Activated CD8-positive, alpha-beta memory T cell treated with anti-CD3 and anti-CD28 coated beads, Interleukin-2, amount 50 U/mL, for 1 hour (primary cell): ENCODE data around the gene PTPRE.

Experiments used
- DNase-seq: peaks from one replicate; pipeline ENCODE4 v3.0.0-alpha.2; 2020; ENCODE audit errors: extremely low read depth

Gene PTPRE

DNA sequence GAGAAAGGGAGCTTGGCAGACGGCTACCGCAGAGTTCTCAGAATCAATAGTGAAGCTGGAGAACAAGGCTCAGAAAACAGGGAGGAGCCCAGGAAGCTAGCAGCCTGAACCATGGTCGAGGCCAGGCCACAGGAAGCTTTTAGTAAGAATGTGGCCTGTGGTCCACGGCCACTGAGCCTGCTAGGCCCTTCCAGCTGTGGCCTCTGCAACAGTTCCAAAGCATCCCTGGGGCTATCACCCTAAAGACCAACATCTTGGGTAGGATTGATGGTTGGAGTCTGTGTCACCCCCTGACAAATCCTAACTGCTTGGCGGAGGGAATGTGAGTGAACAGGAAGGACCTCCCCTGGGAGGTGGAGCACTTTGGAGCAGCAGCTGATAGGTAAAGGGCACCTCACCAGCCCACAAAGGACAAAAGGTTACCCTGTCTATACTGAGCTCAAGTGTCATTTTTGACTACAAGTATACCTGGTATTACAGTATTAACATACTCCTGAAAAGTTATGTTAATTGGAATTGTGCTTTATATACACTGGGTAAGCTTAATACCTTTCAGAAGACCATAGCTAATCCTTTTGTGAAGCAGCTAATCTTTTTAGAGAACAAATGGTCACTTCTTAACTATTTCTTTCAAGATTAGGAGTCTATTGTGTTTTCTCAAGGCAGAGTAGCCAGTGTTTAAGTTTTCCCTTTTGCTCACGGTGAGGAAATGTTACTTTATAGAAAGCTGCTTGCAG lies 18.7 kb downstream of the PTPRE start:
- no peak for DNase-seq

DNA sequence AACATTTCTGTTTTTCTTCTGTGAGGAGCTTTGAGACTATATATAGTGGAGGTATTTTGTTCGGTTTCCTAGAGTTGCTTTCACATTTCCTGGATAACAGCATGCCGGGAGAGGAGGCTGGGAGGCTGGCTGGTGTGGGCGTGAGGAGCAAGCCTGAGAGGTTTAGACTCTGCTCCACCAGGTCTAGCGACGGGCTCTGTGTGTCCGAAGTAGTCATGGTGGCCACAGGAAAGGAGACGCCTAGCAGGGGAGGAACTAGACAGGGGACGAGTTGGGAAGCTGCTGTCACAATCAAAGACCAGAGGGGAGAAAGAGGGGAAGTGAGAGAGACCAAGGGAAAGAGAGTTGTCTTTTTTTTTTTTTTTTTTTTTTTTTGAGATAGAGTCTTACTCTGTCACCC lies 19.6 kb downstream of the PTPRE start:
- DNase-seq = no peak

GRCh38 chr10:127928021-127928806 lies 21.3 kb downstream of the PTPRE start:
- no peak for DNase-seq

DNA sequence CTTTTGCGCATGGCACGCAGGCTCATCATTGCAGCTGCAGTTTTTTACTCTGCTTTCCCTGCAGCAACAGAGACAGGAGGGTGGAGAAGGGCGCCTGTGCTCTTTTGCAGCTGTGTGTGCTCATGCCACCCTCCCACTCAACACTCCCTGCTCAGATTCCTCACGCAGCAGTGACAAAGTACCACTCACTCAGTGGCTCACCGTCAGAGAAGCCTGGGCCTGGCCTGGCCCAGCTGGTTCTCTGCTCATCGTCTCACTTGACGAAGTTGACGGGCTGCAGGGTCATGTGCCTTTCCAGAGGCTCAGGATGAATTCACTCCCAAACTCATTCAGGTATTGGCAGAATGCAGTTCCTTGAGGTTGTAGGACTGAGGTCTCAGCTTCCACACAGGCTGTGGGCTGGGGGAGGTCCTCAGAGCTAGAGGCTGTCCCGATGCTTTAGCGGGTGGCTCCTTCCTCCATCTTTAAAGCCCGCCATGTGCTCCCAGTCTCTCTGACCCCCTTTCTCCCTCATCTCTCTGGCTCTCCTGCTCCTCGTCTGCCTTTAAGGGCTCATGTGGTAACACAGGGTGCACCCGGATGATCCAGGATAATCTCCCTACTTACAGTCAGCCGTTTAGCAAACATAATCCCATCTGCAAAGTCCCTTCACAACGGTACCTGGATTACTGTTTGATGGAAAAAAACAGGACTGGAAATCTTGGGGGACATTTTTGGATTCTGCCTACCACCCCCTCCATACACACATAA lies 25.8 kb downstream of the PTPRE start:
- no peak for DNase-seq

- no peak for DNase-seq
These were observed 26.4 kb downstream of the PTPRE start for GRCh38 chr10:127933271-127933670.

GRCh38 chr10:127934383-127934782 lies 27.5 kb downstream of the PTPRE start:
- DNase-seq = no peak

GRCh38 chr10:127935071-127935561 lies 28.2 kb downstream of the PTPRE start:
- no peak for DNase-seq

- no peak for DNase-seq
These were observed 30.2 kb downstream of the PTPRE start for GRCh38 chr10:127937069-127937468.

- no peak for DNase-seq
These were observed 31.1 kb downstream of the PTPRE start for GRCh38 chr10:127937915-127938463.

GRCh38 chr10:127939786-127940330 lies 33.0 kb downstream of the PTPRE start:
- DNase-seq = no peak

DNA sequence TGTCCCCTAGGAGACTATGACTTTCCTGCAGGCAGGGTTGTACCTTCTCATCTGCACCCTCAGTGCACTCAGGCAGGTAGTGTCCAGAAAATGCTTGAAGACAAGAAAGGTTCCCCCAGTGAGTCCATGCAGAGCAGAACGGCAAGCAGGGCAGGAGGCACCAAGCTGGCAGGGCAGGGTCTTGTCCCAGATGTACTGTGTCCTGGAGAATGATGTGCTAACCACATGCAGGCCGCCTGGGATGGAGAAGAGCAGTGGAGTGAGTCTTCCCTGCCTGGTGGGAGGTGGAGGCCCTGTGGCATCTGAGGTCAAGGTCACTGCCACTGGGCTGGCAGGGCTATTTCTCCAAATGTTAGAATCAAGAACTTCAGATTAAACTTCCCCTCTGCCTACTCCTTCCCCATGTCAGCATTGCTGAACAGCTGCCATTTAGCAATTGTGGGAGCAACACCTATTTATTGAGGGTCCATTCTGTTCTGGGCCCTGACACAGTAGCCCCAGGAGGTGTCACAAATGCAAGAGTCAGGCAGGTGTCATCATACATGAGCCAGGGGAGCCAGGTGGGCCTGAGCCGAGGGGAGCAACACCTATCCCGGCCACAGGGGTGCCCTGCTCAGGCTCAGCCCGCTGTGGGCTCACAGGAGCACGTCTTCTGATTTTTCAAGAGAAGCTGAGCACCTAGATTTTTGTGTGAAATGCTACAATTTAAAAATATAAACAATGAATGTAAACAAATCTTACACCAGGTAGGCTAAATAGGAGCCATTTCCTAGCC lies 34.1 kb downstream of the PTPRE start:
- no peak for DNase-seq

- DNase-seq = no peak
These were observed 35.9 kb downstream of the PTPRE start for GRCh38 chr10:127942811-127943210.

GRCh38 chr10:127943336-127943910 lies 36.5 kb downstream of the PTPRE start:
- DNase-seq = no peak

DNA sequence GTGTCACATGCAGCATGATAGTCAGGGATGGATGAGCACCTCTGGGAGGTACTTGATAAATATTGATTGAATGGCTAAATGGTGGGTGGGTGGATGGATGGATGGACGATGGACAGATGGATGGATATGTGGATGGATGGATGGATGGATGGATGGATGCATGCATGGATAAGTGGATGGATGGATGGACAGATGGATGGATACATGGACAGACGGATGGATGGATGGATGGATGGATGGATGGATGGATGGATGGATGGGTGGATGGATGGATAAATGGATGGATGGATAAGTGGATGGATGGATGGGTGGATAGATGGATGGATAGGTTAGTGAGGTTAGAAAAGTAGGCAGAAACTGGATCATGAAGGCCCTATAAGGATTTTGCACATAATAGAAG lies 37.4 kb downstream of the PTPRE start:
- no peak for DNase-seq

- no peak for DNase-seq
These were observed 38.4 kb downstream of the PTPRE start for GRCh38 chr10:127945341-127945758.

GRCh38 chr10:127945948-127946711 lies 39.2 kb downstream of the PTPRE start:
- DNase-seq = no peak

GRCh38 chr10:127947211-127947610 lies 40.3 kb downstream of the PTPRE start:
- no peak for DNase-seq

GRCh38 chr10:127948791-127949190 lies 41.9 kb downstream of the PTPRE start:
- no peak for DNase-seq

GRCh38 chr10:127949831-127950230 lies 42.9 kb downstream of the PTPRE start:
- DNase-seq = no peak
